ENCODE results near the gene LEMD3. TPM values are rescaled to one million over a fixed set of nuclear protein-coding genes. Genes with fewer than 3 reads are reported as not detected.

The LEMD3 gene
- total and polyA plus RNA-seq, 2 of the 8 experiments (the other 6 are each of a cell fraction or from before 2014, with no cell fraction given) = 5.8 to 33.2 TPM

DNA sequence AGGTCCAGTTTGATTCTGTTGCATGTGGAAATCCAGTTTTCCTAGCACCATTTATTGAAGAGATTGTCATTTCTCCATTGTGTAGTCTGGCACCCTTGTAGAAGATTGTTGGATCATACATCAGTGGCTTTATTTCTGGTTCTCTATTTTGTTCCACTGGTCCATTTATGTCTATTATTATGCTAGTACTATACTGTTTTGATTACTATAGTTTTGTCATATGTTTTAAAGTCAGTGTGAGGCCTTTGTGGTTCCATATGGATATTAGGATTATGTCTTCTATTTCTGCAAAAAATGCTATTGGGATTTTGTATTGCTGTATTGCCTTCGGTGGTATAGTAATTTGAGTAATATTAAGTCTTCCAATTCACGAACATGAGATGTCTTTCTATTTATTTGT lies 51.4 kb downstream of the LEMD3 start:
- whole genome bisulfite sequencing, 2 experiments (ENCODE audit: extremely low coverage in 1 of 2, insufficient coverage in 1 of 2, insufficient read length in 1 of 2, insufficient replicate concordance in 2 of 2, low coverage in 1 of 2, low lambda C conversion rate in 2 of 2, missing lambda C conversion rate in 1 of 2) = 96% methylated on average over 2 of the region's 2 CpGs; no CpG with 5 or more reads in 1 of the 2 experiments
- Histone ChIP-seq H3K4me3 (ENCODE audit: extremely low read depth in 1 of 4, insufficient read depth in 2 of 4, low read depth in 3 of 4, low read length in 4 of 4) (no peak overlapping the region), H3K56ac (replicated peaks; ENCODE audit: insufficient read length, low read depth, low read length) (no peak overlapping the region), H3K36me3 (ENCODE audit: control insufficient read depth in 2 of 4, insufficient read depth in 4 of 4, low read length in 3 of 4) (peaks cover 0 to 27% (median 15%) of the 10 kb centered on the region in 4 experiments; a peak in 5 of 8 replicates), H2AK5ac (ENCODE audit: low read depth, low read length) (no peak overlapping the region), H3K18ac (ENCODE audit: extremely low read depth, low read length) (no peak overlapping the region), H3K79me2 (ENCODE audit: control insufficient read depth in 1 of 2, insufficient read depth in 2 of 2, low read length in 2 of 2) (peaks cover 0 to 24% of the 10 kb centered on the region in 2 experiments; a peak in 2 of 4 replicates), H4K91ac (replicated peaks; ENCODE audit: insufficient read length, low read length) (no peak overlapping the region), H2BK12ac (ENCODE audit: low read depth, low read length) (no peak overlapping the region), H3K9me3 (ENCODE audit: insufficient read depth in 2 of 2, low read depth in 1 of 2, low read length in 1 of 2) (peaks cover 4 to 5% of the 10 kb centered on the region in 2 experiments; a peak in 1 of 4 replicates), H3K4me1 (replicated peaks in 1 of 4; ENCODE audit: control insufficient read depth in 3 of 4, insufficient read depth in 4 of 4, low read length in 3 of 4) (no peaks in the 10 kb centered on the region), H4K8ac (ENCODE audit: extremely low read depth, insufficient read depth, low read length) (no peak overlapping the region), H4K5ac (ENCODE audit: insufficient read length, low read depth, low read length) (no peak overlapping the region), H2BK120ac (replicated peaks; ENCODE audit: low read depth, low read length) (no peak overlapping the region), H3K4me2 (ENCODE audit: insufficient read depth in 1 of 2, low read depth in 2 of 2, low read length in 2 of 2) (no peak overlapping the region), H2BK20ac (ENCODE audit: low read length) (no peak overlapping the region), H3K27me3 (replicated peaks in 1 of 4; ENCODE audit: control insufficient read depth in 3 of 4, extremely low read depth in 1 of 4, insufficient read depth in 3 of 4, low read length in 3 of 4) (no peaks in the 10 kb centered on the region), H2AFZ (ENCODE audit: low read length) (no peak overlapping the region), H3K23me2 (ENCODE audit: low read depth, low read length) (no peaks in the 10 kb centered on the region), H3K27ac (ENCODE audit: low read depth, low read length) (no peak overlapping the region), H3K14ac (ENCODE audit: insufficient read length) (no peak overlapping the region), H3K23ac (ENCODE audit: insufficient read length) (no peak overlapping the region), H4K20me1 (replicated peaks in 1 of 2; ENCODE audit: control insufficient read depth in 1 of 2, insufficient read depth in 2 of 2, low read length in 2 of 2) (no peaks in the 10 kb centered on the region), H2BK15ac (ENCODE audit: low read length) (no peak overlapping the region), H3K79me1 (ENCODE audit: low read depth, low read length) (no peaks in the 10 kb centered on the region), H2BK5ac (ENCODE audit: low read depth, low read length) (no peak overlapping the region), H3K9ac (replicated peaks in 1 of 4; ENCODE audit: extremely low read depth in 1 of 4, low read depth in 3 of 4, low read length in 3 of 4) (no peak overlapping the region), H3K4ac (replicated peaks; ENCODE audit: insufficient read length, low read depth, low read length) (no peak overlapping the region)
- ChIA-PET POLR2A (ENCODE audit: partially characterized antibody) (no interaction called here), CTCF (ENCODE audit: partially characterized antibody) (no interaction called here)
- FAIRE-seq (no peak), DNase-seq (ENCODE audit: low read depth in 1 of 2, low spot score in 2 of 2) (no peak)
- TF ChIP-seq SUZ12 (IDR thresholded peaks at IDR 0.05; ENCODE audit: low read length) = no peak
- no peak for TF ChIP-seq EGR1 (IDR thresholded peaks at IDR 0.05; ENCODE audit: borderline replicate concordance, low read depth, low read length)

All from H1 (cell line).